Coronary artery (tissue), 2 donors: ENCODE results near the gene OPN4.

Source experiments
- DNase-seq: peaks from one replicate; pipeline ENCODE4 v3.0.0-alpha.2; 2017; ENCODE audit warnings: low spot score
- H3K27ac ChIP-seq, 2 donors: fragments of 200-600 bp; sonication (generic); one replicate each; pipeline ENCODE4 v1.5.1; 2016 to 2019
- H3K4me3 ChIP-seq: fragments of 200-600 bp; sonication (generic); 2 replicates; pipeline ENCODE4 v1.5.1; 2016; ENCODE audit warnings: mild to moderate bottlenecking, moderate library complexity
- TF ChIP-seq, protein P1 (sequence below): fragments of 200-600 bp; sonication (generic); IDR thresholded peaks from one replicate; pipeline ENCODE4 v1.5.1; 2019; ENCODE audit warnings: antibody characterized with exemption

OPN4 gene

DNA sequence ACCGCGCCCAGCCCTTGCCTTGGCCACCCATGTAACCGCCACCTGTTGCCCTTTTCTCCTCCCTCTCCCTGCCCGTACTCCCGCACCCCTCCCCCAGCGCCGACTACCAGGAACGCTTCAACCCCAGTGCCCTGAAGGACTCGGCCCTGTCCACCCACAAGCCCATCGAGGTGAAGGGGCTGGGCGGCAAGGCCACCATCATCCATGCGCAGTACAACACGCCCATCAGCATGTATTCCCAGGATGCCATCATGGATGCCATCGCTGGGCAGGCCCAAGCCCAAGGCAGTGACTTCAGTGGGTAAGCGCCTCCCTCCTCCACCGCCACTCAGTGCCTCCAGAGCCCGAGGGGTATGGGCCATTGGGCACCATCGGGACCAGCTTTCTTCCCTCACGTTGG, 32.6 kb downstream of the OPN4 start:
- no peak overlapping the region for H3K4me3 ChIP-seq
- peak overlapping the region; percentile 8 to 77 for H3K27ac ChIP-seq
- no peak for DNase-seq
- TF ChIP-seq, protein P1, sequence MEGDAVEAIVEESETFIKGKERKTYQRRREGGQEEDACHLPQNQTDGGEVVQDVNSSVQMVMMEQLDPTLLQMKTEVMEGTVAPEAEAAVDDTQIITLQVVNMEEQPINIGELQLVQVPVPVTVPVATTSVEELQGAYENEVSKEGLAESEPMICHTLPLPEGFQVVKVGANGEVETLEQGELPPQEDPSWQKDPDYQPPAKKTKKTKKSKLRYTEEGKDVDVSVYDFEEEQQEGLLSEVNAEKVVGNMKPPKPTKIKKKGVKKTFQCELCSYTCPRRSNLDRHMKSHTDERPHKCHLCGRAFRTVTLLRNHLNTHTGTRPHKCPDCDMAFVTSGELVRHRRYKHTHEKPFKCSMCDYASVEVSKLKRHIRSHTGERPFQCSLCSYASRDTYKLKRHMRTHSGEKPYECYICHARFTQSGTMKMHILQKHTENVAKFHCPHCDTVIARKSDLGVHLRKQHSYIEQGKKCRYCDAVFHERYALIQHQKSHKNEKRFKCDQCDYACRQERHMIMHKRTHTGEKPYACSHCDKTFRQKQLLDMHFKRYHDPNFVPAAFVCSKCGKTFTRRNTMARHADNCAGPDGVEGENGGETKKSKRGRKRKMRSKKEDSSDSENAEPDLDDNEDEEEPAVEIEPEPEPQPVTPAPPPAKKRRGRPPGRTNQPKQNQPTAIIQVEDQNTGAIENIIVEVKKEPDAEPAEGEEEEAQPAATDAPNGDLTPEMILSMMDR, result no peak

DNA sequence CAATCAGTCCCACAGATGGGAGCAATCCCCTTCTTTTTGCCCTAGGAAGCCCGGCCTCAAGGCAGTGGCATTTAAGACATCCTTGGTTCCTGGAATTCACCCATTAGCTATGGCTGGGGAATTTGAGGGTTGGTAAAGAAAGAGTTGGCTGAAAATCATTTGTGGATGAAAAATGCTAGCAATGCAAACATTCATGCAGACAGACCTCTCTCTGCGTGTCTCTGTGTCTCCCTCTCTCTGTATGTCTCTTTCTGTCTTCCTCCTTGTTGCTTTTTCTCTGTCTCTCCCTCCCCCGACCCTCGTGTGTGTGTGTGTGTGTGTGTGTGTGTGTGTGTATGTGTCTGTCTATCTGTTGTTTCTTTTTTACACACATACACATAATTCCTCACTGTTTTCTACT, 33.4 kb downstream of the OPN4 start:
- H3K4me3 ChIP-seq, result no peak overlapping the region
- H3K27ac ChIP-seq, result peak overlapping the region; percentile 8 to 77
- DNase-seq, result no peak
- TF ChIP-seq, protein P1, result no peak

DNA sequence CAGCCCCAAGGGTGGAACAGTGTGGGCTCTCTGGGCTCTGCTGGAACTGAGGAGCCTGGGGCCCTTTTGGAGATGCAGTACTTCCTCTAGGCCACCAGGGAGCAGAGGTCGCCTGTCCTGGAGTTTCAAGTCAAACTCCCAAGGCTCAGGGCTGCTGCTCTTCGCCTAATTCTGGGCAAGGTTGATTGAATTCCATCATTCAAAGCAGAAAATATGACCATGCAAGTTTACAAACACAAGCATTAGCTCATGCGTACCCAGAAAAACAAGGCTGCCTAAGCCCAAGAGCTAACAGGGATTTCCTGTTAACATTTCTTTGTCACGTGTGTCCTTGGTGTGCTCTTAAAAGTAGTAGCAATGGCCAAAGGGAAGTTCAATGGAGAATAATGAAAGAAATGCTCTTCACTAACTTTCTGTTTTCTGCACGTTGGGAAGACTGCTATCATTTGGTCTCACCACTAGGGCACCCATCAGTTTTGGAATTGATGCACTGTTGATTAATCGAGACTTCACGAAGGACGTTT, 34.1 kb downstream of the OPN4 start:
- no peak for DNase-seq
- TF ChIP-seq, protein P1, result peak; percentile 64
- Histone ChIP-seq H3K4me3 (no peak overlapping the region), H3K27ac (peak overlapping the region in 1 of 2 donors; percentile 77)

DNA sequence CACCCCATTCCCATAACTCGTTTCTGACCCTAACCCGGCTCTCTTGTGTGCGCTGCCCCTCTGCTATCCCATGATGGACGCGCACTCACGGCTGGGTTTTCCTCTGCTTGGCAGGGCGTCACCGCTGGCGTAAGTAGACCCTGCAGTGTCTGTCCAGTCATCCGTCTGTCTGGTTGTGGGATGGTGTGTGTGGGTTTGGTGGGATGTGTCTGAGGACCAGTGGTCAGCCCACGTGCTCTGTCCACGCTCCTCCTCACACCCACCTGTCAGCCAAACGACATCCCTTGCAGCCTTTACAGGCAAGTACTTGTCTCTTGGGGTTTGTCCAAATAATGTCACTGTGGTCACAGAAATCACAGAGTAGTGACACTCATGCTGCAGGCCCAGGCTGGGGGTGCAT, 34.8 kb downstream of the OPN4 start:
- no peak for DNase-seq
- TF ChIP-seq, protein P1, result no peak
- H3K4me3 ChIP-seq, result no peak overlapping the region
- peak overlapping the region in 1 of 2 donors; percentile 42 for H3K27ac ChIP-seq

DNA sequence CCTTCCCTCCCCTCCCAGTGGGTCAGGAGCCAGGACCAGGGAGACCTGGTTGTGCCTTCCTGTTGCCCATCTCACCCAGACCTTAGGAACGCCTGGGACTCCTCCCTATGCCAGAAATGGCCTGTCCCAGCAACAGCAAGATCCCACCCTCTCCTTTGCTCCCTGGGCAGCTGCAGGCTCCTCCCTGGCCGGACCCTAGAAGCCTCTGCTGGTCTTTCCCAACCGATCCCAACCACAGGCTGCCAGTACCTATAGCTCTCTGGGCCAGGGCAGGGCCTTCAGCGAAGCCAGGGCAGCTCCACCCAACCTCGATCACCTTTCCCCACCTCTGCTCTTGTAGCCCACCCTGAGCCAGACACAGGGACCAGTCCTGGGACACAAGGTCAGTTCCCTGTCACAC, 35.9 kb downstream of the OPN4 start:
- DNase-seq, result no peak
- TF ChIP-seq, protein P1, result no peak
- H3K27ac ChIP-seq, result peak overlapping the region; percentile 42 to 52
- H3K4me3 ChIP-seq, result no peak overlapping the region

DNA sequence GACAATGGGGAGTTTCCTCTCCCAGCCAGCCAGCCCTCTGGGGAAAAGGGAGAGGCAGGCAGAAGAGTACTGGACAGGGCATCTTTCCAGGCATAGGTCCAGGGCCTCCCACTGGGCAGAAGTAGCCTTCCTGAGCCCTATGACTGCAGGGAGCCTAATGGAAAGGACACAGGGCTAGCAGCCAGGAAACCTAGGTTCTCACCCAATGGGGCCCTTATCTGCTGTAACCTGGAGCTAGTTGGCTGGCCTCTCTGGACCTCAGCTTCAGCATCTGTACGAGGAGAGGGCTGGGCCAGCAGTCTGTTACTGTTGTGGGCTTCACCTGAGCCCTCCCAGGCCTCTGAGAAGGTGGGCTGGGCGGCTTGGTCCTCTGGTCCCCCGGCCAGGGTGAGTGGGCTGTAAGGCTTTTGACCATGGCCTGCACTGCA, 36.3 kb downstream of the OPN4 start:
- no peak for DNase-seq
- TF ChIP-seq, protein P1, result no peak

DNA sequence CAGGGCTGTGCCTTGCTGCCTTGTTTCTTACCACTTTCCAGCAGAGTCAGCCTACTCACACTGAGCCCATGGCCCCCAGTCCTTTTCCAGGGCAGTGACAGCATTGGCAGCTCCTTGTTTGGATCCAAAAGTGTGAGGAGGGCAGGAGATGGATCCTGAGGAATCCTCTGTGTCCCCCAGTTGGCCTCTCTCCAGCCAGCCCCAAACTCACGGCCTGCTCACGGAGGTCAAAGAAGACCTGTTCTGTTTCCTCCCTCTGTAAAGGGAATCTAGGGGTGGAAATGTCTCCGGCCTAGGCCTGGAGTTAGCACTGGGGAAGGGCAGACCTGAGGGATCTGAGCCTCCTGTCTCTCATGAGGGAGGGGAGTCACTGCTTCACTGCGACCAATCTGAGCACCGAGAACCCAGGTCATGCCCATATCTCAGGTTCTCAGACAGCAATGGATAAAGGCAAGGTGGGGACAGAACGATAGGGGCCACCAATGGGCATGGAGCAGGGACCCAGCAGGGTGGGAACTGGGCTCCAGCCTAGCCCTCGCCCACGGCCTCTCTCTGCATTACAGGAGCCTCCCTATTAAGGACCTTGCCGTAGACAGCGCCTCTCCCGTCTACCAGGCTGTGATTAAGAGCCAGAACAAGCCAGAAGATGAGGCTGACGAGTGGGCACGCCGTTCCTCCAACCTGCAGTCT, 37.1 kb downstream of the OPN4 start:
- no peak overlapping the region for H3K4me3 ChIP-seq
- H3K27ac ChIP-seq, result peak overlapping the region in 1 of 2 donors; percentile 42
- DNase-seq, result no peak
- TF ChIP-seq, protein P1, result no peak

More for the DNA sequence above, 36.3 kb downstream of the OPN4 start:
- H3K4me3 ChIP-seq, result no peak overlapping the region
- peak overlapping the region; percentile 42 to 52 for H3K27ac ChIP-seq
